ENCODE data around the gene EYS. TPM values are rescaled to one million over a fixed set of nuclear protein-coding genes. Genes with fewer than 3 reads are reported as not detected.
"Not testable (repeated sequence)": the region's sequence is repeated elsewhere in the genome, so short reads cannot be mapped to it uniquely, and the experiment has no call there.

EYS gene
- total RNA-seq, 6 experiments from 2014 or later: 0.18 TPM; not detected in 5

- Mint-ChIP-seq H3K36me3 (ENCODE audit: low read depth) (no peaks in the 10 kb centered on the region), H3K4me3 (no peak overlapping the region)
Measured at GRCh38 chr6:63941747-63942470, 1765.1 kb downstream of the EYS start.

GRCh38 chr6:63940056-63940455 is 1767.0 kb downstream of the EYS start:
- no peak for TF ChIP-seq CTCF (IDR thresholded peaks at IDR 0.05)

More at GRCh38 chr6:63941747-63942470, 1765.1 kb downstream of the EYS start:
- no peak overlapping the region for H3K27ac Mint-ChIP-seq
- no peaks in the 10 kb centered on the region for H3K9me3 Mint-ChIP-seq
- DNase-seq: no peak
- no peaks in the 10 kb centered on the region; the same call in 1 of the 2 replicates for H3K27me3 Mint-ChIP-seq (ENCODE audit: insufficient read depth)
- TF ChIP-seq CTCF (IDR thresholded peaks at IDR 0.05): no peak
- no peaks in the 10 kb centered on the region for H3K4me1 Mint-ChIP-seq (ENCODE audit: low read depth)

GRCh38 chr6:63936399-63936798 is 1770.6 kb downstream of the EYS start:
- no peaks in the 10 kb centered on the region for H3K4me1 Mint-ChIP-seq (ENCODE audit: low read depth)
- H3K36me3 Mint-ChIP-seq (ENCODE audit: low read depth): no peaks in the 10 kb centered on the region
- no peaks in the 10 kb centered on the region; the same call in 1 of the 2 replicates for H3K9me3 Mint-ChIP-seq
- TF ChIP-seq CTCF (IDR thresholded peaks at IDR 0.05): no peak
- no peak for DNase-seq
- H3K27ac Mint-ChIP-seq: no peak overlapping the region
- no peaks in the 10 kb centered on the region; the same call in 1 of the 2 replicates for H3K27me3 Mint-ChIP-seq (ENCODE audit: insufficient read depth)
- H3K4me3 Mint-ChIP-seq: no peak overlapping the region

More at GRCh38 chr6:63940056-63940455, 1767.0 kb downstream of the EYS start:
- no peaks in the 10 kb centered on the region for H3K36me3 Mint-ChIP-seq (ENCODE audit: low read depth)
- no peaks in the 10 kb centered on the region; the same call in 1 of the 2 replicates for H3K9me3 Mint-ChIP-seq
- H3K4me1 Mint-ChIP-seq (ENCODE audit: low read depth): no peaks in the 10 kb centered on the region
- no peak overlapping the region for H3K27ac Mint-ChIP-seq
- no peak for DNase-seq
- H3K27me3 Mint-ChIP-seq (ENCODE audit: insufficient read depth): no peaks in the 10 kb centered on the region; the same call in 1 of the 2 replicates
- H3K4me3 Mint-ChIP-seq: no peak overlapping the region

- TF ChIP-seq CTCF (IDR thresholded peaks at IDR 0.05): no peak
- H3K4me3 Mint-ChIP-seq: no peak overlapping the region
- no peak overlapping the region for H3K27ac Mint-ChIP-seq
- no peaks in the 10 kb centered on the region; the same call in 1 of the 2 replicates for H3K27me3 Mint-ChIP-seq (ENCODE audit: insufficient read depth)
- no peaks in the 10 kb centered on the region for H3K36me3 Mint-ChIP-seq (ENCODE audit: low read depth)
- no peaks in the 10 kb centered on the region for H3K4me1 Mint-ChIP-seq (ENCODE audit: low read depth)
- no peak for DNase-seq
- no peaks in the 10 kb centered on the region; the same call in 1 of the 2 replicates for H3K9me3 Mint-ChIP-seq
Measured at GRCh38 chr6:63935732-63936131, 1771.3 kb downstream of the EYS start.

- not testable (repeated sequence) for H3K4me3 Mint-ChIP-seq; H3K27me3 Mint-ChIP-seq (ENCODE audit: insufficient read depth)
Measured at GRCh38 chr6:63933948-63934347, 1773.1 kb downstream of the EYS start.

GRCh38 chr6:63930848-63931247 is 1776.2 kb downstream of the EYS start:
- Mint-ChIP-seq H3K9me3 (no peaks in the 10 kb centered on the region; the same call in 1 of the 2 replicates), H3K4me3 (no peak overlapping the region), H3K36me3 (ENCODE audit: low read depth) (no peaks in the 10 kb centered on the region), H3K4me1 (ENCODE audit: low read depth) (no peaks in the 10 kb centered on the region), H3K27ac (no peak overlapping the region), H3K27me3 (ENCODE audit: insufficient read depth) (peaks cover under 1% of the 10 kb centered on the region; the same call in 1 of the 2 replicates)
- DNase-seq: no peak
- TF ChIP-seq CTCF (IDR thresholded peaks at IDR 0.05): no peak

More at GRCh38 chr6:63933948-63934347, 1773.1 kb downstream of the EYS start:
- not testable (repeated sequence) for H3K27ac Mint-ChIP-seq; DNase-seq; H3K9me3 Mint-ChIP-seq; H3K4me1 Mint-ChIP-seq (ENCODE audit: low read depth); H3K36me3 Mint-ChIP-seq (ENCODE audit: low read depth)

Data from HFFc6 (cell line).